Tongue (tissue), 2 donors: ENCODE data around the gene ADGRD1. TPM values are rescaled to one million over a fixed set of nuclear protein-coding genes. Genes with fewer than 3 reads are reported as not detected.

Experiments
- DNase-seq: peaks from one replicate; pipeline ENCODE4 v3.0.0-alpha.2; 2015
- total RNA-seq: library from RNA; depleted of rRNA; stranded (reverse); fragments of >200 nt; gene quantifications from one replicate; pipeline ENCODE4 v1.2.3, GENCODE V29; 2014

The ADGRD1 gene
- total RNA-seq, 1 donor from 2014 or later = 16.4 TPM

GRCh38 chr12:131091976-131092691 is 138.4 kb downstream of the ADGRD1 start:
- DNase-seq = no peak

- no peak for DNase-seq
Observed at GRCh38 chr12:131092901-131093603, 139.3 kb downstream of the ADGRD1 start.

- DNase-seq = no peak
Observed at GRCh38 chr12:131093604-131093955, 139.9 kb downstream of the ADGRD1 start.

GRCh38 chr12:131093971-131094830 is 140.5 kb downstream of the ADGRD1 start:
- DNase-seq = no peak

- DNase-seq = no peak
Observed at GRCh38 chr12:131094831-131095805, 141.4 kb downstream of the ADGRD1 start.

GRCh38 chr12:131095826-131096680 is 142.3 kb downstream of the ADGRD1 start:
- no peak for DNase-seq

GRCh38 chr12:131096681-131097181 is 143.0 kb downstream of the ADGRD1 start:
- DNase-seq = no peak

- DNase-seq = no peak
Observed at GRCh38 chr12:131097202-131098177, 143.8 kb downstream of the ADGRD1 start.

GRCh38 chr12:131098178-131098981 is 144.7 kb downstream of the ADGRD1 start:
- DNase-seq = no peak

GRCh38 chr12:131100031-131100674 is 146.4 kb downstream of the ADGRD1 start:
- DNase-seq = no peak

- DNase-seq = no peak
Observed at GRCh38 chr12:131101006-131101405, 147.3 kb downstream of the ADGRD1 start.

- DNase-seq = no peak
Observed at GRCh38 chr12:131101703-131102492, 148.2 kb downstream of the ADGRD1 start.

GRCh38 chr12:131102493-131102931 is 148.8 kb downstream of the ADGRD1 start:
- DNase-seq = no peak

- peak; percentile 63 for DNase-seq
Observed at GRCh38 chr12:131102991-131103668, 149.4 kb downstream of the ADGRD1 start.

GRCh38 chr12:131103669-131104462 is 150.2 kb downstream of the ADGRD1 start:
- DNase-seq = no peak
